Measurements from ENCODE around the gene HSPG2.

The HSPG2 gene

DNA sequence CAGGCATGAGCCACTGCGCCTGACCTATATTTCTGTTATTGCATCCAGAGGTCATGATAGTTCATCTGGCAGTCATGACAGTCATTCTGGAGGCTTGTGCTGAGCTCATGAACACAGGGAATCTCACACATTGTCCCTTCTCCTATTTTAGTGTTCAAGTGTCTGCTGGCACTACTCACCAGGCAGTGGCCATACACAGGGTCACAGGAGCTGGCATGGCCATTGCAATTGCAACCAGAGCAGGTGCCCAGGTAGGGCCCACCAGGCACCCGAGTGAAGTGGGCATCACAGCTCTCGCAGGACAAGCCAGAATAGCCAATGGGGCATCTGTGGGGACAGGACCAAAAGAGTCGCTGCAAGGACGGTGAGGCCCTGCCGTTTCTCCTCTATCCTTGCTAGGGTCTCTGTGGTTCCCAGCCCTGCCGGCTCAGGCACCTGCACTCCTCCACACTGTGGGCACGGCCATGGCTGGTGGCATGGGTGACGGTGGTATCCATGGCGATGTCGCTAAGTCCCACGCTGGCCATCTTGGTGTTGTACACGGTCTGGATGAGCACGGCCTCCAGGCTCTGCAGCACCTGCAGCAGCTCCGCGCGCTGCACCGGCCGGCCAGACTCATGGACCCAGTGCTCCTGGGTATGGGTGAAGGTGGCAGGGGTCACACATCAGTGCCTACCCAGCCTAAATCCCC lies 57.0 kb downstream of the HSPG2 start:
- DNase-seq (ENCODE audit: low read depth, low spot score), result no peak

DNA sequence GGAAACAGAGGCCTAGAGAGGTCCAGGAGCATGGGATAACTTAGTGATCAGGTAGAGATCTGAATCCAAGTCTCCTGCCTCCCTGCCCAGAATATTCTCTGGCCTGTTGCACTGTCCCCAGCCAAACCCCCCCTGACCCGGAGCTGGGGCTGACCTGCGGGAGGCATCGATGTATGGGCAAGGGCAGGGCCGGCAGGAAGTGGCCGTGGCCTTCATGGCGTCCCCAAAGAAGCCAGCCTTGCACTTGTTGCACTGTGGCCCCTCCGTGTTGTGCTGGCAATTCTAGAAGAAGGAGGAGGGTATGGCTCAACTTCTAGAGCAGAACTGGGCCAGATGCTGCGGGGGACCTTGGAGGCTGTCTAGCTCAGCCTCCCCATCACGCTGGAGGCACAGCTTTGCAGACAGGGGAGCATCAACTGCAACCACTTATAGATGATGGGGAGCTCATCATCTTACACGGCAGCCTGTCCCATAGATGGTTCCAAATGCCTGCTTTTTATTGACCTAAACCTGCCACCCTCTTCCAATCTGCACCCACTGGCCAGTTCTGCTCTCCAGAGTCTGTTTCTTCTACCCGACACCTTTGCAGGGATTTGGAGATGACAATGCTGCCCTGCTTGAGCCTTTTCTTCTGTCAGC lies 58.2 kb downstream of the HSPG2 start:
- DNase-seq (ENCODE audit: low read depth, low spot score), result no peak

DNA sequence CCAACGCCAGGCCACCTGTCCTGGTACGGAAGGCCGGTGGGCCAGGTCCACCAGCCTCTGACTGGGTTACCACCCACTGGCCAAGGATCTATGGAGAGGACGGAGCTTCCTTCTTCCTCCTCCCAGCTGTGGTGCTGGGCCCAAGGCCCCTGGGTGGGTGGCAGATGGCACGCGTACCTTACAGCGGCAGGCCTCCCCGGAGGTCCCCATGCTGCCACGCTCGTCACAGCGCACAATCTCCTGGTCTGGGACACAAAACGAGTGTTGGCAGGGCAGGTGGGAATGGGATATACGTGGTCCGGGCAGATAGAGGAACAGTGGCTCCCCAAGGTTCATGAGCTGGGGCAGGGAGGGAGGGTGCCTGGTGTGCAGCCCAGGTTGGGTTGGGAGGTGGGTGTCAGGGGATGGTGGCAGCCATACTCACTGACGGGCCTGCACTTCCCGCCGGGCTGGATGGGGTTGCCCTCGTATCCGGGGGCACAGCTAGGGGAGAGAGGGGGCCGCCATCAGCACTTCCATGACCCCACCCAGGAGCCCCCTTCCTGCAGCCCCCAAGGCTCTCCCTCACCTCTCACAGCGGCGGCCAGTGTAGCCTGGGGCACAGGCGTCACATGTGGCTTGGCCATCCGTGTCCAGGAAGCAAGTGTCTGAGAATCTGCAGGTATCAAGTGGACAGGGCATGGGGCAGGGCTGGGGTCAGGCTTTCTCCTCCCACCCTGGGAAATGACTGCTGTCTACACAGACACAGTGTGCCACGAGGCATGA lies 58.9 kb downstream of the HSPG2 start:
- no peak for DNase-seq (ENCODE audit: low read depth, low spot score)

DNA sequence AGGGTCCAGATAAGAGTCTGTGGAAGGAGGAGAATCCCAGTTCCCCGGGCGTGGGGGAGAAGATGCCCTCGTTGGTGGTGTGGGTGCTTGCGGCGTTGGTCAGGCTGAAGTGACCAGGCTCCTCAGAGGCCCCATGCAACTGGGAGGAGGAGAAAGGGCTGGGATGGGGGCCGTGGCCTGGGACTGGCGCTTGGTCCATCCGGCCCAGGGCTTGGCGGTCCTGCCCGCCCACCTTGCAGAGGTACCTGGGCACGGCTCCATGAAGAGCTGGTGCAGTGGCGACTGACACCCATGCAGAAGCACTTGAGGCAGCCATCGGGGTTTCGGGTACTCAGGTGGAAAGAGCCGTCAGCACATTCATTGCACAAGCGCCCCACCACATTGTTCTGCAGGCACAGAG lies 60.8 kb downstream of the HSPG2 start:
- DNase-seq (ENCODE audit: low read depth, low spot score), result no peak

DNA sequence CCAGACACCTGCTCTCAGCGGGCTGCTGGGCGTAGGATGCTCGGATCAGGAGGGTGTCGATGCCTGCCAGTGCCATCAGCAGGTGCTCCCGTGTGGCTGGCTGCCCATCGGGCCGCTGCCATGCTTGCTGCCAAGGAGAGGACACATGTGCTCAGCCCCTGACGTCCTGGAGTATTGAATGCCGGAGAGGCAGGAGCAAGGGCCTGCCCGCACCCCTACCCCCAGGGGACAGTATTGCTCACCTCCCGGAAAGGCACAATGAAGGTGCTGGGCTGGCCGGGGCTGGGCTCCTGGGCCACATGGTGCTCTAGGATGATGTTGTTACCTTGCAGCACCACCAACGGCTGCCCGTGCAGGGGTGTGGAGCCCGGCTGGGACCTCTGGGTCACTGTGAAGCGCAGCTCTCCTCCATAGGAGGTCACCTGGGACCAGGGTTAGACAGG lies 61.5 kb downstream of the HSPG2 start:
- DNase-seq (ENCODE audit: low read depth, low spot score), result no peak

DNA sequence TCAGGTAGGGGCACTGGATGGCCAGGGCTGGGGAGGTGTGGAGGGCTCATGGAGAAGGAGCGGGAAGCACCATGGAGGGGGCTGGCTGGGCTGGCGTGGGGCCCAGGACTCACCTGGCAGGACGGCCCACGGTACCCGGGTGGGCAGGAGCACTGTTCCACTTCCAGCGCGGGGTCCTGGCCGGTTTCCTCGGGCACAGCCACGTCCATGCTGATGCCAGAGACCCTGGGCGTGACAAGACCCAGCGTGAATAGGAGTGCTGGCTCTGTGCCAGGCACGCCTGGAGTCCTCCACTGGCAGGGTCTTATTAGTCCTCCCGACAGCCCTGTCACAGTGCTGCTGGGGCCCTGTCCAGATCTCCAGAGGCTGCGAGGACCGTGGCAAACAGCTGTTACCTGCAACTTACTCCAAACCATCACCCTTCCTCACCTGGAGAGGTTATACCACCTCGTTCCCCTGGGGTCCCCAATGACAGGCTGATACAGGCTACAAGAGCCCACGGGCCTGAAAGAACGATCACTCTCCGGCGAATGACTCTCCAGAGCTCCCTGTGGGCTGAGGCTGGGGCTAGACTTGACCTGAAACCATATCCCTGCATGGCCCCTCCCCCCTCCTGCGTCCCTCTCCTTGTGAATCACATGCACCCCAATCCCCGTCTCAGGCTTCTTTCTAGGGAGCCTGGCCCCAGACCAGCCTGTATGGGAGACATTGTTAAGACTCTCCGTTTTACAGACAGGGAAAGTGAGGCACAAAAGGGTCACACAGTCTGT lies 62.1 kb downstream of the HSPG2 start:
- no peak for DNase-seq (ENCODE audit: low read depth, low spot score)

DNA sequence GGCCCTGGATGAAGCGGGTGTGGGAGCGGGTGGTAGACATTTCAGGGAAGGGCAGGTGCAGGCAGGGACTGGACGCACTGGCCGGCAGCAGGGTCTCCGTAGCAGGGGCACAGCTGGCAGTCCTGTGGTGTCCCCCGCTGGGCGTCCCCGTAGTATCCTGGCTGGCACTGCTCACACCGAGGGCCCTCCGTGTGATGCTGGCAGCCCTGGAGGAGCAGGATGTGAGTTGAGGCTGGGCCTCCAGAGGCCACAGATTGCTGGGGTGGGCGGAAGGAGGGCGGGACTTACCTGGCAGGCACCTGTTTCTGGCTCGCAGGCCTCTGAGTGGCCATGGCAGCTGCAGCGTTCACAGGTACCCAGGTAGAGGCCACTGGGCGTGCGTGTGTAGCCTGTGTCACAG lies 62.8 kb downstream of the HSPG2 start:
- DNase-seq (ENCODE audit: low read depth, low spot score), result no peak

DNA sequence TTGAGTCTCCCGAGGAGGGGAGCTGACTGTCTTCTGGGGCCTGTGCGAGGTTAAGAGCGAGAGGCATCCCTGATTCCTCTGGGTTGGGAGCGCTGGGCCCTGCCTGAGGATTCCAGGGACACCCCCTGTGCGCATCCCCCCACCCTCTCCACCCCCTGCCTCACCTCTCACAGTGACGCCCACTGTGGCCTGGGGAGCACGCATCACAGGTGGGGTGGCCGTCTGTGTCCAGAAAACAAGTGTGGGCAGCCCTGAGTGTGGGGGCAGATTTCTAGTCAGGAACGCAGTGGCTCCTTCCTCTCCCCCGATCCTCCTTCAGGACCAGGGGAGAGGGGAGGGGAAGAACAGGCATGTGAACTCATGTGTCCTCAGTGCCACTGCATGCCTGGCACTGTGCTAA lies 63.3 kb downstream of the HSPG2 start:
- DNase-seq (ENCODE audit: low read depth, low spot score), result no peak

DNA sequence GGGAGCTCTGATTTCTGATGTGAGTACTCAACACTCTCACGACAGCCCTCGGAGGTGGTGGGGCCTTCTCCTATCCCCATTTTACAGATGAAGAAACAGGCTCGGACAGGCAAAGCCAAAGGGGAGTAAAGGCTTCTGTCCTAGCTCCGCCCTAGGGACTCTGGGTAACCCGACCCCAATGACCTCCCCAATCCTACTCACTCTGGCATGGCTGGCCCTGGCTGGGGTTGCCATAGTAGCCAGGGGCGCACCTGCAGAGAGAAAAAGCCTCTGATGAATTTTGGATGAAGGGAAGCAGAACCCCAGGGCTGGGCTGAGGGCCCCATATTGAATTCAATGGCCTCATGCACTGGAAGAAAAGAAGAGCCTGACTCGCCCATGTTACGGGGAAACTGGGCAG lies 63.9 kb downstream of the HSPG2 start:
- no peak for DNase-seq (ENCODE audit: low read depth, low spot score)

DNA sequence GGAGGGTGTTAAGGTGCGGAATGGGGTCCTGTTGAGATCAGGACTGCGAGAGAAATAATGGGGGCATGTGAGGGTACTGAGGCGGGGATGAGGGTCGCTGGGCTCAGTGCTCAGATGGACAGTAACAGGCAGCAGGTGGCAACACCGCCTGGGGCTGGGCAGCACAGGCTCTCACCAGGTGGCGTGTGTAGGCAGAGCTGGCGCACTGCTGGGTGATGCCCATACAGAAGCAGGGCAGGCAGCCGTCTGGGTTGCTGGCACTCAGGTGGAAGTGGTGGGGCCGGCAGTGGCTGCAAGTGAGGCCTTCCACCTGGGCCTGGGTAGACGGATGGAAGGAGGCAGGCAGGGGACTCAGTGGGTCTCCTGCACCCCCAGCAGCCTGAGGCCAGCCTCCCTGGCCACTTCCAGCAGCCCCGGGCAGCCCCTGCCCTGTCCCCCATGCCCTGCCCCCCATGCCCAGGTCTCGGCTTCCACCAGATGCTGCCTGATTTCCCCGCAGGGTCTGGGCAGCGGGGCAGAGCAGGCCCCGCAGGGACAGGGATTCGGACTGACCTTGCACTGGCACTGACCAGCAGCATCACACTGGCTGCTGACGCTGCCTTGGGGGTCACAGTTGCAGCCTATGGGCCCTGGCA lies 64.5 kb downstream of the HSPG2 start:
- no peak for DNase-seq (ENCODE audit: low read depth, low spot score)

DNA sequence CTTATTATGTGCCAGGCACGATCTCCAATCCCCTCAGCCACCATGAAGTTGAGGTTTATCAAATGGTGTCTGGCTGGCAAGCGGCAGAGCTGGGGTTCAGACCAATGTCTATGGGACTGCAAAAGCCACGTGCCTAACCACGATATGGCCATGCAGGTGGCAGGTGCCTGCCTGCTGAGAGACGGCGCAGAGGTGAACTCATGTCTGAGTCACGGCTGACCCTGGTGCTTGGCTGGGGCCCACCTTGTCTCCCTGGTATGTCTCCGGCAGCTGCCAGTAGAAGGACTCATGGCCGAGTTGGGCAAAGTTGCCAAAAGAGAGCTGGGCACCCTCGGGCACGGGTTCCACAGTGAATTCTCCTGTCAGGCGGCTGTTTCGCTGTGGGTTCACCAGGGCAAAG lies 65.2 kb downstream of the HSPG2 start:
- no peak for DNase-seq (ENCODE audit: low read depth, low spot score)

DNA sequence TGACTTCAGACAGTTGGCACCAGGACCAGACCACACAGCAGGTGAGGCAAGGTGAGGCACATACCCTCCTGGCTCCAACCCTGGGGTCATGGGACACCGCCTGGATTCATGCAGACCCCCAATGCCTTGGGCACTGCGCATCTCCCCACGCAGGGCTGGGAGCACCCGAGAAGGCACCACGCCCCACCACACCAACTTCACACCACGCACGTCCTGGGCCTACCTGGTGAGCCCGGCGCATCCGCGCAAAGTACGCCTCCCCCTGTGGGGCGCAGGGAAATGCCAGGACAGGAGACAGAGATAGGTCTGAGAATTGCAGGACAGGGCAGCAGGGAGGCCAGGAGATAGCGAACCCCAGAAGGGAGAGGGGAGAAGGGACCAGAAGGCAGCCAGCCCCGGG lies 66.5 kb downstream of the HSPG2 start:
- DNase-seq (ENCODE audit: low read depth, low spot score), result no peak

DNA sequence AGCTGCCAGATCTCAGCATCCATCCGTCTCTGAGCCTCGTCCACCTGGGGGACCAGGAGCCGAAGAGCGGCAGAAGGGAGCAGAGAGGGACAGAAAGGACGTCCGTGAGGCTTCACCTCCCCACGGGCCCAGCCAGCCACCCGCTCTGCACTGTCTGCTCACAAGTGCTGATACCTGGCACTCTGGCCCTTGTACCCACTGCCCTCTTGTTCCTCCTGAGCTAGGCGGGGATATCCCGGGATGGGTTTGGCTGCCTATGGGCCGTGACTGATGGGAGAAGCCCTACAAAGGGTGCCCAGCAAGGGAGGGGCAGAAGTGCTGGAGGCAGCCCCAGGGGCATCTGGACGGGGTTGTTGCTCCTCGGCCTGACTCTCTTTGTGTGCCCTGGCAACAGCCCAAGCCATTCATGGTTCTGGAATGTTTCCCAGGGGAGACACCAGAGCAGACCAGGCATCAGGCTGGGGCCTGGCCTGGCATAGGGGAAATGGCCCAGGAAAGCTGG lies 67.4 kb downstream of the HSPG2 start:
- DNase-seq (ENCODE audit: low read depth, low spot score), result no peak

DNA sequence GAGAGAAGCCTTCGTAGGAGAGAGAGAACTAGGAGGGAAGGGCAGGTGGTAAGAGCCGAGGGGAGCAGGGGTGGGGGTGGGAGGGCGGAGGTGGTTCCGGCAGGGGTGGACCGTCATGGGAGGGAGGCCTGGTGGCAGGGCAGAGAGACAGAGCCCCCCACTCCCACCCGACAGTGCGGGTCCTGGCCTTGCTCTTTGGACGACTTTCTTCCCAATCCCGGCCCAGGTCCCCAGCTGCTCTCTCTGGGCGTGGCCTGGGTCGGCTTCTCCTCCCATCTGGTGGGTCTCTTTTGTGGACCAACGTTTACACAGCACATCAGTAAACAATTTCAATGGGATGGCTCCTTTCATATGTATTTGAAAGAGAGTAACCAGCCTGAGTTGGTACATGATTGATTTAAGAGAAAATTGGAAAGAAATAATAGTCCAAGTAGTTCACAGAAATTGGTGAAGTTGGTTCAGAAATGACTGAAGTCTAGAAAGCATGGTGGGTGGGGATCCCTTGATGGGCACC lies 68.1 kb downstream of the HSPG2 start:
- DNase-seq (ENCODE audit: low read depth, low spot score), result no peak

DNA sequence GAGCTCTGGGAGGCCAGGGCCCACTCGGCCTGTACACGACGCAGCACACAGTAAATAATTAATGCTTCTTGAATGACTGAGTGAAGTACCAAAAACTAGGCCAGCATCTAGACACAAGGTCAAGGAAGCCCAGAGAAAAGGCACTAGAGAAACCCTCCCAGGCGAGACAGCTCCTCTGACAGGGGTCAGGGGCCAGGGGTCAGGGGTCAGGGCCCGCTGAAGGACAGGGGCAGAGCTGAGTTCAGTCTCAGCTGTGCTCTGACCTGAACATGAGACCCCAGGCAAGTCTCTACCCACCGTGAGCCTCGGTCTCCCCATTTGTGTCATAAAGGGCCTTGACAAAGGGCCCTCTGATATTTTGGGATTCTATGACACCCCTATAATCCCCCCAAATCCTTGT lies 68.6 kb downstream of the HSPG2 start:
- DNase-seq (ENCODE audit: low read depth, low spot score), result no peak

DNA sequence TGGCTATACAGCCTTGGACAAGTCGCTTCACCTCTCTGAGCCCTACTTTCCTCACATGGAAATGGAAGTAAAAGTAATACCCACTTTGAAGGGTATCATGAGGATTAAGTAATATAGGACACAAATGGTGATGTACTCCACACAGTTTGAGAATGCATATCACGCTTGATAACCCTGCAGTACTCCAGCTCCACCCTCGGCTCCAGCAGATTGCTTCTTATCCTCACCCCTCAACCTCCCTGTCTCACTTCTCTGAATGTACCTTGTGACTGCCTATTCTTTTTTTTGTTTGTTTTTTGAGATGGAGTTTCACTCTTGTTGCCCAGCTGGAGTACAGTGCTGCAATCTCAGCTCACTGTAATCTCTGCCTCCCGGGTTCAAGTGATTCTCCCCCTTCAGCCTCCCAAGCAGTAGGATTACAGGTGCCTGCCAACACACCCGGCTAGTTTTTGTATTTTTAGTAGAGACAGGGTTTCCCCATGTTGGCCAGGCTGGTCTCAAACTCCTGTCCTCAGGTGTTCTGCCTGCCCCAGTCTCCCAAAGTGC lies 69.6 kb downstream of the HSPG2 start:
- DNase-seq (ENCODE audit: low read depth, low spot score), result no peak

DNA sequence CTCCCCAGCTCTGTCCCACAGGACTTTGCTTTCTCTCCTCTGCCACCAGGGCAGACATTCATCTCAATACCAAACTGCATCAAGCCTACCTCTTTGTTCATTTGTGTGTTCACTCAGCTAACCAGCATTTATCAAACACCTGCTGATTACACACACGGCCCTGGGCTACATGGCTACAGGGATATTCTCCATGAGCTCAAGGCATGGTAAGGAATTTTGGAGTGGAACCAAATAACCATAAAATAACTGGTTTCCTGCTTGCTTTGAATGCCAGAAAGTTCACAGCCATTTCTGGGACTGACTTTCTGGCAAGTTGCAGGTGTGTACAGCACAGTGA lies 70.4 kb downstream of the HSPG2 start:
- no peak for DNase-seq (ENCODE audit: low read depth, low spot score)

DNA sequence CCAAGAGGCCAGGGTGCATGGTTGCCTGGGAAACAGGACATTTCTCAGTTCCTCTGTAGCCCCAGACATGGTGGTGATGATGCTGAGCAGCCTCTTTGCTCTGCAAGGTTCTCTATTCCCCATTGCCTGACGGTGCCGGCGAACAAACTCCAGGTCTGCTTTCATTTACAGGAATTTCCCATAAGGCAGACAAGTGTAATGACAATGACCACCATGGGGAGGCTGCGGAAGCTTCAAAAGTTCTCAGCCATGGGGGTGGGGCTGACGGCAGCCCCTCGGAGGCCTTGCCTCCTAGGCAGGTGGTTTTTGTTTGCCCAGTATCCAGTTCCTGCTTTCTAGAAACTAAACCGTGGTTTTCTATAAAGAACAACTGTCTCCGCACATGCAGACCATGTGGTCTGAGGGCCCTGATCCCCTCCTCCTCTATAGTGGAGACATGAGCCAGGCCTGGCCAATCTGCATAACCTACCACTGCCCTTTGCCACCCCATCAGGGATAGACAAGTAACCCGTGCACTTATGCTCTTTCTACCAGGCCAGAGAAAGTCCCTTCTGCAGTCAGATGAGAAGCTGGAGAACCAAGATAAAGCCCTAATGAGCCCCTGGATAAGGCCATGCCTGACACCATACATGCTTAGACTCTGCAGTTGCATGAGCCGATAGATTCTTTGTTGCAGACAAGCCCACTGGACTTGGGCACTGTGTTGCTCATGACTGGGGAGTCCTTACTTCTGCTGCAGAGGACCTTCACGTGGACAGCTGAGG lies 71.0 kb downstream of the HSPG2 start:
- DNase-seq (ENCODE audit: low read depth, low spot score), result no peak

DNA sequence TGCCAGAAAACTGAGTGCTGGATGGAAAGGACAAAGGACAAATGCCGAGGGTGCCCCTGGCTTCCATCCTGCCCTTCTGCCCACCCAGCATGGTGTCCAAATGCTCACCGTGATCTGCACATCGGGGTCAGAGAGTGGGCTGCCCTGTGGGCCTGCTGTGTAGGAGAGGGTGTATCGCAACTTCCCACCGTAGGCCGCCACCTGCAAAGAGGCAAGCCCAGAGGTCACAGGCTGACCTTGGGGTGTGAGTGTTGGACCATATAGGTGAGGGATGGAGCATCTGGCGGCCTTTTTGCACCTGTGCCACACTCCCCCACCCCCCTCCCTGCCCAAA lies 71.5 kb downstream of the HSPG2 start:
- DNase-seq (ENCODE audit: low read depth, low spot score), result no peak

DNA sequence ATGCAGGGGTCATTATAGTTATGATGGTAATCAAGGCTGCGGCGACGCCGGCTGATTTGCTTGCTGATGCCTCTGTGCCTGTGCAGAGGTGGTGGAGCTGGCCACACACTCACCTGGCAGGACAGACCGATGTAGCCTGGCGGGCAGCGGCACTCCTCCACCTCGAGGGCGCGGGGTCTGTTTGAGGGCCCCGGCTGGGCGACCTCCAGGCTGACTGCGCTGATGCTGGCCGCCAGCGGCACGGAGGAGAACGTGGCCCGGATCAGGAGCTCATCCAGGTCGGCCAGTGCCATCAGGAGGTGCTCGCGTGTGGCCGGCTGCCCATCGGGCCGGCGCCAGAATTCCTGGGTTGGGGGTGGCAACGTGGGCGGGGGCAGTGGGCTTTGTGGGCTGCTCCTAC lies 72.4 kb downstream of the HSPG2 start:
- DNase-seq (ENCODE audit: low read depth, low spot score), result no peak

DNA sequence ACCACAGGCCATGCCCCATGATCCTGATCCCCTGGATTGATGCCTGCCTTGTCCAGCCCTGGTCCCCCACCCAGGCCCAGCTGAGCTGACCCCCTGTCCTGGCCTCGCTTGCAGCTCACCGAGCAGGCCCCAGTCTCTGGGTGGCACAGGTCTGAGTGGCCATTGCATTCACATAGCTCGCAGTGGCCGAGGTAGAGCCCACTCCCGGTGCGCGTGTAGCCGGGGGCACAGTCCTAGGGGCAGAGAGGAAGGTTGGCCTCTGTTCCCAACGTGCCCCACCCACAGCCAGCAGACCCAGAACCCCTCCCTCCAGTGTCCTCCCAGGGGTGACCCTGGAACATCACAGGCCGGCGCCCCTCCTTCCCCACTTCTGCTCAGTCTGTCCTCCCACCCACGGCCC lies 73.1 kb downstream of the HSPG2 start:
- no peak for DNase-seq (ENCODE audit: low read depth, low spot score)
